ENCODE measurements around the gene PTGES. TPM values are rescaled to one million over a fixed set of nuclear protein-coding genes. Genes with fewer than 3 reads are reported as not detected.
"Not testable (repeated sequence)": the region's sequence is repeated elsewhere in the genome, so short reads cannot be mapped to it uniquely, and the experiment has no call there.

The PTGES gene, protein sequence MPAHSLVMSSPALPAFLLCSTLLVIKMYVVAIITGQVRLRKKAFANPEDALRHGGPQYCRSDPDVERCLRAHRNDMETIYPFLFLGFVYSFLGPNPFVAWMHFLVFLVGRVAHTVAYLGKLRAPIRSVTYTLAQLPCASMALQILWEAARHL
- total RNA-seq, result 8.7 and 16.0 TPM in 2 replicates

DNA sequence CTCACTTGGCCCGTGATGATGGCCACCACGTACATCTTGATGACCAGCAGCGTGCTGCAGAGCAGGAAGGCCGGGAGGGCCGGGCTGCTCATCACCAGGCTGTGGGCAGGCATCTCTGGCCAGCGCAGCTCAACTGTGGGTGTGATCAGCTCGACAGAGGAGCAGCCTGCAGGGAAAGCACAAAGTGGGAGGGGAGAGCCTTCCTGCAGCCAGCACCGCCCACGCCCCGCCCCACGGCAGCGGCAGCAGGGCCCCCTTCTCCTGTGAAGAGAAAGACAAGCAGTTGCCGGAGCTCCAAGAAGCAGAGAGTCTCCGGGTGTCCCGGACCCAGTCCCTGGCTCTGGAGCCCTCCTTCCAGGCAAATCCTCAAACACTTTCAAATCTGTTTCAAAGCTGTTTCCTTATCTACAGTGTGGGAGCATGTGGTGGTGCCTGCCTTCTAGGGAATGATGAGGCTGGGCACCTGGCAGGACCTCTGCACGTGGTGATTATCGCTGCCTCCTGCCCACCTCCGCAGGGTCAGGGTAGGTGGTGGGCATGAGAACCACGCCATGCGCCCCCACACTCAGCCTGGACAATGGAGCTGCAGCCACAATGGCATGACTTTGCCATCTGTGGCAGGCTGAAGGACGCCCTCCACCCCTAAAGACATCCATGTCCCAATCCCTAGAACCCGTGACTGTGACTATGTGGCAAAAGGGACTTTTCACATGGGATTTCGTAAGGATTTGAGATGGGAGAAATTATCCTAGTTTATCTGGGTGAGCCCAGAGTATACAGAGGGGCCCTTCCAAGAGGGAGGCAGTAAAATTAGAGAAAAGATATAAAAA, at the start of gene PTGES:
Gene PTGES, minus strand, starts transcription at position 143 of the 830 bp plus-strand sequence. Its CDS starts 30 bp downstream, at position 113.
- H3K4me3 ChIP-seq (ENCODE audit: low read depth, low read length), result peak within 1 kb of the TSS; percentile 55
- DNase-seq (ENCODE audit: low read depth), result peak; percentile 88
- TF ChIP-seq, protein P1, sequence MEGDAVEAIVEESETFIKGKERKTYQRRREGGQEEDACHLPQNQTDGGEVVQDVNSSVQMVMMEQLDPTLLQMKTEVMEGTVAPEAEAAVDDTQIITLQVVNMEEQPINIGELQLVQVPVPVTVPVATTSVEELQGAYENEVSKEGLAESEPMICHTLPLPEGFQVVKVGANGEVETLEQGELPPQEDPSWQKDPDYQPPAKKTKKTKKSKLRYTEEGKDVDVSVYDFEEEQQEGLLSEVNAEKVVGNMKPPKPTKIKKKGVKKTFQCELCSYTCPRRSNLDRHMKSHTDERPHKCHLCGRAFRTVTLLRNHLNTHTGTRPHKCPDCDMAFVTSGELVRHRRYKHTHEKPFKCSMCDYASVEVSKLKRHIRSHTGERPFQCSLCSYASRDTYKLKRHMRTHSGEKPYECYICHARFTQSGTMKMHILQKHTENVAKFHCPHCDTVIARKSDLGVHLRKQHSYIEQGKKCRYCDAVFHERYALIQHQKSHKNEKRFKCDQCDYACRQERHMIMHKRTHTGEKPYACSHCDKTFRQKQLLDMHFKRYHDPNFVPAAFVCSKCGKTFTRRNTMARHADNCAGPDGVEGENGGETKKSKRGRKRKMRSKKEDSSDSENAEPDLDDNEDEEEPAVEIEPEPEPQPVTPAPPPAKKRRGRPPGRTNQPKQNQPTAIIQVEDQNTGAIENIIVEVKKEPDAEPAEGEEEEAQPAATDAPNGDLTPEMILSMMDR (IDR thresholded peaks at IDR 0.05; ENCODE audit: insufficient read depth, low read depth, low read length), result no peak

DNA sequence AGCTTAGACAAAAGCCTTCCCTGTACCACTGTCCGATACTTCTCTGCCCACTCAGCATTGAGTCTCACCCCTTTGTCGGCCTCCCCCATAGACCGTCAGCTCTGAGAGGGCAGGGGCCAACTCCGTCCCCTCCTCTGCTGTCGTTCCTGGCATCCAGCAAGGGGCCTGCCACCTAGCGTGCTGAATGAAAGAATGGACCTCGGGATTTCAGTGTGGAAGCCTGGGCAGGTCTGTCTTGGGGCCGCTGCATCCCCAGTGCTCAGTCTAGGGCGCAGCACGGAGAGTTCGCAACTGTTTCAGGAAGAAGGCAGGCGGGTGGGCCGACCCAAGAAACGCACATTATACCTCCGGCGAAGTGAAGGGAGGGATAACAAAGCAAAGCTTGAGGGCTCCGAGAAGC, 48.7 kb upstream of the PTGES start:
- TF ChIP-seq, protein P1 (IDR thresholded peaks at IDR 0.05; ENCODE audit: insufficient read depth, low read depth, low read length), result no peak
- no peak overlapping the region for H3K4me3 ChIP-seq (ENCODE audit: low read depth, low read length)
- no peak for DNase-seq (ENCODE audit: low read depth)

DNA sequence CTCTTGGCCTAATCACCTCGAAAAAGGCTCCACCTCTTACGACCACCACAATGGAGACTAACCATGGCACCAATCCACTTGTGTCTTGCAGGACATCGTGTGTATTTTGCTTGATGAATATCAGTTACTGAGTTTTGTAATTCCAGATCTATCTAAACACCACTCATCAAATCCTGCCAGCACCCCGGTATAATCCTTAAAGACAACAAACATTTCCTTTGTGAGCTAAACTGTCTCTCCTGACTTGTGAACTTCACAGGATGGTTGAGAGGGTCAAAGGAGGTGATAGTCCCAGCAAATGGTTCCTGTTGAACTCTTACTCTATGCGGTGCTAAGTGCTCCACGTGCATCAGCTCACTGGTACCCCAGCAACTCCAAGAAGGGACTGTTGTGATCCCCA, 46.1 kb upstream of the PTGES start:
- H3K4me3 ChIP-seq (ENCODE audit: low read depth, low read length), result no peak overlapping the region
- DNase-seq (ENCODE audit: low read depth), result no peak
- TF ChIP-seq, protein P1 (IDR thresholded peaks at IDR 0.05; ENCODE audit: insufficient read depth, low read depth, low read length), result no peak

DNA sequence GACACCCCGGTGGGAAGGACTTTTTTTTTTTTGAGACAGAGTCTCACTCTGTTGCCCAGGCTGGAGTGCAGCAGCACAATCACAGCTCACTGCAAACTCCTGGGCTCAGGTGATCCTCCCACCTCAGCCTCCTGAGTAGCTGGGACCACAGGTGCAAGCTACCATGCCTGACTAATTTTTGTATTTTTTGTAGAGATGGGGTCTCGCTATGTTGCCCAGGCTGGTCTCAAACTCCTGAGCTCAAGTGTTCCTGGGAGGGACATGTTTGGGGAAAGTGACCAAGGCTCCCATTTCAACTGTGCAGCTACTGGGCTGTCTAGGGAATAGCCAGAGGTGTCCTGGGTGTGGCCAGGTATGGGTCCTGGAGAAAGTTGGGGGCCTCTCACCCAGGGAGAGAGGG, 43.2 kb upstream of the PTGES start:
- not testable (repeated sequence) for H3K4me3 ChIP-seq (ENCODE audit: low read depth, low read length); DNase-seq (ENCODE audit: low read depth)

DNA sequence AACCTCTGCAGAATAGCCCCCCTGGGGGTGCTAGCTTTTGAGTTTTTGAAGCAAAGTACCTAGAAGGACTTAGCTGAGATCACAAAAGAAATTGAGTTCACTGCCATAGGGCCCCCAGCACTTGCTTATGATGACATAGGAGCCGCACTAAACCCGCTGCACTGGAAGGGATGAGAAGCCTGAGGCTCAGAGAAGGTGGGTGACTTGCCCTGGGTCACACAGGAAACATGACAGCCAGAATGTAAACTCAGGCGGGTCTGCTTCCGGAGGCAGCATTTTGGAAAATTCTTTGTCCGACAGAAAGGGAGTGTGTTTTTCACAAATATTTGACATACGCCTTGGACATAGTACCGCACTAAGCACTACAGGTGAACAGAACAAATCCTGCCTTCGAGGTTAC, 41.7 kb upstream of the PTGES start:
- TF ChIP-seq, protein P1 (IDR thresholded peaks at IDR 0.05; ENCODE audit: insufficient read depth, low read depth, low read length), result no peak
- no peak for DNase-seq (ENCODE audit: low read depth)
- H3K4me3 ChIP-seq (ENCODE audit: low read depth, low read length), result no peak overlapping the region

DNA sequence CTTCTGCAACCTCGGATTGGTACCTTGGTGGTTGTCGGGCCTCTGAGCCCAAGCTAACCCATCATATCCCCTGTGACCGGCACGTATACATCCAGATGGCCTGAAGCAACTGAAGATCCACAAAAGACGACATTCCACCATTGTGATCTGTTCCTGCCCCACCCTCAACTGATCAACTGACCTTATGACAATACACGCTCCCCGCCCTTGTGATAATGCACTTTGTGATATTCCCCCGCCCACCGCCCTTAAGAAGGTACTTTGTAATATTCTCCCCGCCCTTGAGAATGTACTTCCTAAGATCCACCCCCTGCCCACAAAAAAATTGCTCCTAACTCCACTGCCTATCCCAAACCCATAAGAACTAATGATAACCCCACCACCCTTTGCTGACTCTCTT, 33.6 kb upstream of the PTGES start:
- TF ChIP-seq, protein P1 (IDR thresholded peaks at IDR 0.05; ENCODE audit: insufficient read depth, low read depth, low read length), result no peak
- DNase-seq (ENCODE audit: low read depth), result no peak
- no peak overlapping the region for H3K4me3 ChIP-seq (ENCODE audit: low read depth, low read length)

DNA sequence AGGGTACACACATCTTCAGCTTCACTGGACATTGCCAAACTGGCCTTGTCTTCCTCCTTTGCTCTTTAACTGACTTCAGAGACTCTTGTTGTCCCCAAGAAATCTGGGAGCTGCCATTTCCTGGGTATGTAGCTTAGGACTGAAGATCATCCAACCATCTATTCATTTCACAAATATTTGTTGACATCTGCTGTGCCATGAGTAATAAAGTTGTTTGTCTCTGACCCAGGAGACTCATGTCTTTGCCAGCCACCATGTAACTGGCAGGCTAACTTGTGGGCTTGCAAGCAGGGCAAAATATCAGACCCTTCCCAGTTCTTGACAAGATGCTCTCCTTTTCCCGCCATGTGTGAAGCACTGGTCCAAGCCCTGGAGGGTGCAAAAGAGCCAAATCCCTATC, 33.0 kb upstream of the PTGES start:
- no peak for DNase-seq (ENCODE audit: low read depth)
- H3K4me3 ChIP-seq (ENCODE audit: low read depth, low read length), result no peak overlapping the region
- TF ChIP-seq, protein P1 (IDR thresholded peaks at IDR 0.05; ENCODE audit: insufficient read depth, low read depth, low read length), result no peak

DNA sequence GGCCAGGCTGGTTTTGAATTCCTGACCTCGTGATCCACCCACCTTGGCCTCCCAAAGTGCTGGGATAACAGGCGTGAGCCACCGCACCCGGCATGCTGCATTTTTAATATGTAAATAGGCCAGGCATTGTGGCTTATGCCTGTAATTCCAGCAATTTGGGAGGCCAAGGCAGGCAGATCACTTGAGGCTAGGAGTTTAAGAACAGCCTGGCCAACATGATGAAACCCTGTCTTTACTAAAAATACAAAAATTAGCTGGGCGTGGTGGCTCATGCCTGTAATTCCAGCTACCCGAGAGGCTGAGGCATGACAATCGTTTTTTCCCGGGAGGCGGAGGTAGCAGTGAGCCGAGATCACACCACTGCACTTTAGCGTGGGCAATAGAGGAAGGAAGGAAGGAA, 32.1 kb upstream of the PTGES start:
- DNase-seq (ENCODE audit: low read depth); H3K4me3 ChIP-seq (ENCODE audit: low read depth, low read length): not testable (repeated sequence)

Data from fibroblast of villous mesenchyme (primary cell).